Measurements from ENCODE around the gene KRT74. TPM values are rescaled to one million over a fixed set of nuclear protein-coding genes. Genes with fewer than 3 reads are reported as not detected.

The KRT74 gene
- total RNA-seq, 4 donors from 2014 or later: not detected

- H3K36me3 ChIP-seq: no peaks in the 10 kb centered on the region
- H3K27me3 ChIP-seq: no peaks in the 10 kb centered on the region
- no peak for TF ChIP-seq POLR2A (IDR thresholded peaks at IDR 0.05)
- TF ChIP-seq CTCF (IDR thresholded peaks at IDR 0.05): no peak
- no peaks in the 10 kb centered on the region for H3K9me3 ChIP-seq
- H3K4me1 ChIP-seq: no peaks in the 10 kb centered on the region
- DNase-seq: peak in 2 of 3 donors; percentile 9 to 34
- H3K27ac ChIP-seq: no peak overlapping the region
- no peak overlapping the region for H3K4me3 ChIP-seq
These were observed 51.2 kb downstream of the KRT74 start for GRCh38 chr12:52522346-52523011.

GRCh38 chr12:52521568-52522266 is 51.9 kb downstream of the KRT74 start:
- Histone ChIP-seq H3K27me3 (no peaks in the 10 kb centered on the region), H3K4me3 (no peak overlapping the region), H3K9me3 (no peaks in the 10 kb centered on the region), H3K4me1 (no peaks in the 10 kb centered on the region), H3K36me3 (no peaks in the 10 kb centered on the region), H3K27ac (no peak overlapping the region)
- TF ChIP-seq CTCF (IDR thresholded peaks at IDR 0.05): no peak
- TF ChIP-seq POLR2A (IDR thresholded peaks at IDR 0.05): no peak
- DNase-seq: peak in 2 of 3 donors; percentile 9 to 25

GRCh38 chr12:52521175-52521567 is 52.5 kb downstream of the KRT74 start:
- Histone ChIP-seq H3K9me3 (no peaks in the 10 kb centered on the region), H3K27me3 (no peaks in the 10 kb centered on the region), H3K27ac (no peak overlapping the region), H3K4me1 (no peaks in the 10 kb centered on the region), H3K36me3 (no peaks in the 10 kb centered on the region), H3K4me3 (no peak overlapping the region)
- peak in 1 of 3 donors; percentile 43 for DNase-seq
- TF ChIP-seq POLR2A (IDR thresholded peaks at IDR 0.05) (no peak), CTCF (IDR thresholded peaks at IDR 0.05) (no peak)

GRCh38 chr12:52519826-52520662 is 53.6 kb downstream of the KRT74 start, which contains the start of gene KRT5:
Gene KRT5, minus strand, starts transcription at chr12:52520394. Its CDS starts 98 bp downstream, at chr12:52520296.
- DNase-seq: peak in 2 of 3 donors; percentile 3 to 35
- H3K9me3 ChIP-seq: no peaks in the 10 kb centered on the region
- H3K36me3 ChIP-seq: no peaks in the 10 kb centered on the region
- H3K4me1 ChIP-seq: no peaks in the 10 kb centered on the region
- H3K27me3 ChIP-seq: no peaks in the 10 kb centered on the region
- no peak within 1 kb of the TSS for H3K4me3 ChIP-seq
- TF ChIP-seq POLR2A (IDR thresholded peaks at IDR 0.05) (no peak), CTCF (IDR thresholded peaks at IDR 0.05) (no peak)
- no peak within 1 kb of the TSS for H3K27ac ChIP-seq

GRCh38 chr12:52519387-52519703 is 54.3 kb downstream of the KRT74 start:
- no peaks in the 10 kb centered on the region for H3K4me1 ChIP-seq
- peak in 1 of 3 donors; percentile 9 for DNase-seq
- H3K4me3 ChIP-seq: no peak overlapping the region
- no peaks in the 10 kb centered on the region for H3K27me3 ChIP-seq
- H3K36me3 ChIP-seq: no peaks in the 10 kb centered on the region
- no peak overlapping the region for H3K27ac ChIP-seq
- TF ChIP-seq CTCF (IDR thresholded peaks at IDR 0.05) (no peak), POLR2A (IDR thresholded peaks at IDR 0.05) (no peak)
- no peaks in the 10 kb centered on the region for H3K9me3 ChIP-seq

Measured in Peyer's patch (tissue), 4 donors.